Lower leg skin (tissue), 4 donors: ENCODE data around the gene PMS1. TPM values are rescaled to one million over a fixed set of nuclear protein-coding genes. Genes with fewer than 3 reads are reported as not detected.

ENCODE experiments used
- DNase-seq, 2 donors: peaks; one replicate each; pipeline ENCODE4 v3.0.0-alpha.2; 2019; ENCODE audit warnings: low spot score in 2 of 2
- H3K4me3 ChIP-seq: fragments of 200-600 bp; sonication (generic); 2 replicates; pipeline ENCODE4 v1.5.1; 2017; ENCODE audit warnings: mild to moderate bottlenecking, low read depth; ENCODE audit not compliant: poor library complexity, severe bottlenecking
- CTCF ChIP-seq, 3 donors: fragments of 450-650 bp; IDR thresholded peaks; one replicate each; pipeline ENCODE4 v1.5.1; 2016; ENCODE audit warnings: antibody characterized with exemption in 3 of 3, mild to moderate bottlenecking in 3 of 3, moderate library complexity in 2 of 3
- POLR2A ChIP-seq, 2 donors: fragments of 450-650 bp; IDR thresholded peaks; one replicate each; pipeline ENCODE4 v1.6.1; 2016 to 2017; ENCODE audit warnings: antibody characterized with exemption in 2 of 2, mild to moderate bottlenecking in 1 of 2, moderate library complexity in 1 of 2
- WGBS, 2 donors: methylation state at CpG; one replicate each; pipeline ENCODE4 v1.1.5; 2018; 5-methylcytosine and 5-hydroxymethylcytosine counted together
- intact Hi-C: fragments of 100-400 bp; cut with DNase I; formaldehyde crosslinking; loops from one replicate; pipeline ENCODE4 v1.15.0; 2023; ENCODE audit warnings: low total_unique reads
- total RNA-seq, 4 donors: library from RNA; depleted of rRNA; stranded (reverse); fragments of >200 nt; gene quantifications; one replicate each; pipeline ENCODE4 v1.1.0, GENCODE V29; 2016

PMS1 gene
- total RNA-seq, 4 donors from 2014 or later, result 6.7 to 10.2 (median 10.0) TPM

GRCh38 chr2:189762551-189763298 lies 21.5 kb upstream of the PMS1 start, which contains the start of gene OSGEPL1:
OSGEPL1 (minus strand) TSS chr2:189762792; CDS start chr2:189761640, 1,152 bp downstream.
- H3K4me3 ChIP-seq, result peak within 1 kb of the TSS; percentile 54
- intact Hi-C loops, result no loop called here
- TF ChIP-seq CTCF (IDR thresholded peaks at IDR 0.05) (no peak), POLR2A (IDR thresholded peaks at IDR 0.05) (no peak)
- DNase-seq, result peak; percentile 92 to 98
- 0% methylated on average over 33 of the region's 33 CpGs for WGBS, 2 donors

- DNase-seq, result no peak
- intact Hi-C loops, result no loop called here
- no peak for TF ChIP-seq CTCF (IDR thresholded peaks at IDR 0.05)
- WGBS, 2 donors, result 77 to 81% methylated on average over 4 of the region's 4 CpGs
- no peak overlapping the region for H3K4me3 ChIP-seq
Observed at GRCh38 chr2:189763908-189764661, 20.2 kb upstream of the PMS1 start.

GRCh38 chr2:189770590-189771322 lies 13.5 kb upstream of the PMS1 start:
- TF ChIP-seq POLR2A (IDR thresholded peaks at IDR 0.05) (no peak), CTCF (IDR thresholded peaks at IDR 0.05) (no peak)
- intact Hi-C loops, result no loop called here
- no peak for DNase-seq
- H3K4me3 ChIP-seq, result no peak overlapping the region
- WGBS, 2 donors, result 59 to 64% methylated on average over 6 of the region's 6 CpGs

GRCh38 chr2:189772212-189772611 lies 12.0 kb upstream of the PMS1 start:
- DNase-seq, result no peak
- no peak overlapping the region for H3K4me3 ChIP-seq
- TF ChIP-seq POLR2A (IDR thresholded peaks at IDR 0.05), result no peak
- no peak for TF ChIP-seq CTCF (IDR thresholded peaks at IDR 0.05)
- intact Hi-C loops, result no loop called here
- WGBS, 2 donors, result 50 to 52% methylated on average over 1 of the region's 1 CpG

- no peak overlapping the region for H3K4me3 ChIP-seq
- TF ChIP-seq POLR2A (IDR thresholded peaks at IDR 0.05) (no peak), CTCF (IDR thresholded peaks at IDR 0.05) (no peak)
- WGBS, 2 donors, result 45 to 50% methylated on average over 4 of the region's 4 CpGs
Observed at GRCh38 chr2:189782221-189782671, 2.0 kb upstream of the PMS1 start.

More at GRCh38 chr2:189782221-189782671, 2.0 kb upstream of the PMS1 start:
- intact Hi-C loops, result no loop called here
- no peak for DNase-seq
